Endothelial cell of umbilical vein (primary cell): ENCODE results near the gene OXSR1. TPM values are rescaled to one million over a fixed set of nuclear protein-coding genes. Genes with fewer than 3 reads are reported as not detected.

ENCODE experiments used
- BruUV-seq: library from RNA; stranded (reverse); fragments of 400-500 nt; replicated peaks from 2 replicates; lab custom pipeline; 2021; lab: Mats Ljungman, UMichigan
- CTCF ChIA-PET: fragments of 300-600, 350-600 bp; sonication (Branson Sonifier 250); formaldehyde crosslinking; loops from one replicate; lab custom pipeline; 2021; ENCODE audit warnings: antibody characterized with exemption, inconsistent platforms; lab: Charles Lee
- POLR2A ChIA-PET: fragments of 300-600, 350-600 bp; sonication (Branson Sonifier 250); formaldehyde crosslinking; loops from one replicate; lab custom pipeline; 2021; ENCODE audit warnings: antibody characterized with exemption, inconsistent platforms; lab: Charles Lee
- DNase-seq: peaks from one replicate; pipeline ENCODE4 v3.0.0-alpha.2; 2011; ENCODE audit warnings: low read depth, low spot score
- FAIRE-seq: peaks from 2 replicates; lab custom pipeline; 2011; peaks lifted over from hg19 to GRCh38; lab: Jason Lieb, UNC
- H2AFZ ChIP-seq: 2 replicates; pipeline ENCODE4 v1.6.0; 2012; ENCODE audit warnings: low read depth, low read length, control low read depth, inconsistent platforms
- H3K27ac ChIP-seq: 2 replicates; pipeline ENCODE4 v1.5.1; 2011; ENCODE audit warnings: low read depth, mild to moderate bottlenecking, control low read depth, low read length, moderate library complexity; ENCODE audit not compliant: insufficient read depth
- H3K27me3 ChIP-seq, 2 experiments: 2 replicates each; pipeline versions ENCODE4 v1.6.0 to v1.6.1; 2011; ENCODE audit warnings: low read length in 2 of 2, mixed read lengths in 1 of 2; ENCODE audit not compliant: control insufficient read depth in 2 of 2, insufficient read depth in 2 of 2
- H3K36me3 ChIP-seq, 2 experiments: 2 replicates in 1 of 2; 3 replicates in 1 of 2; pipeline ENCODE4 v1.5.1; 2011; ENCODE audit warnings: low read length in 2 of 2, mild to moderate bottlenecking in 1 of 2, moderate library complexity in 1 of 2; ENCODE audit not compliant: control insufficient read depth in 2 of 2, insufficient read depth in 2 of 2; ENCODE audit errors: extremely low read depth in 1 of 2
- H3K4me1 ChIP-seq: 3 replicates; pipeline ENCODE4 v1.5.1; 2011; ENCODE audit warnings: mild to moderate bottlenecking, low read length; ENCODE audit not compliant: control insufficient read depth, insufficient read depth; ENCODE audit errors: extremely low read depth
- H3K4me2 ChIP-seq: 2 replicates; pipeline ENCODE4 v1.6.1; 2011; ENCODE audit warnings: low read length, control low read depth, mixed read lengths; ENCODE audit not compliant: insufficient read depth
- H3K4me3 ChIP-seq, 3 experiments: fragments of 200-600 bp in 1 of 3; sonication (generic), shearing (Covaris generic) in 1 of 3; replicated peaks in 1 of 3; 2 replicates each; pipeline ENCODE4 v1.5.1; 2011 to 2016; ENCODE audit warnings: control low read depth in 3 of 3, low read length in 3 of 3, mild to moderate bottlenecking in 2 of 3, inconsistent platforms in 1 of 3, low read depth in 1 of 3, moderate library complexity in 1 of 3; ENCODE audit not compliant: insufficient read depth in 1 of 3
- H3K79me2 ChIP-seq: 2 replicates; pipeline ENCODE4 v1.6.0; 2012; ENCODE audit warnings: low read length, inconsistent platforms; ENCODE audit not compliant: control insufficient read depth, insufficient read depth
- H3K9ac ChIP-seq: replicated peaks from 2 replicates; pipeline ENCODE3; 2011; ENCODE audit warnings: low read length, control low read depth; ENCODE audit not compliant: insufficient read depth; ENCODE audit errors: extremely low read depth
- H3K9me1 ChIP-seq: replicated peaks from 3 replicates; pipeline ENCODE4 v1.6.0; 2011; ENCODE audit warnings: mild to moderate bottlenecking, low read length; ENCODE audit not compliant: control insufficient read depth, insufficient read depth; ENCODE audit errors: extremely low read depth
- H3K9me3 ChIP-seq: replicated peaks from 2 replicates; pipeline ENCODE4 v1.5.1; 2012; ENCODE audit warnings: low read length, inconsistent platforms; ENCODE audit not compliant: control insufficient read depth, insufficient read depth
- H4K20me1 ChIP-seq: replicated peaks from 2 replicates; pipeline ENCODE3; 2011; ENCODE audit warnings: mild to moderate bottlenecking, low read length; ENCODE audit not compliant: control insufficient read depth, insufficient read depth; ENCODE audit errors: extremely low read depth
- CTCF ChIP-seq, 2 donors: IDR thresholded peaks; 1 replicate in 1 of 2; 2 replicates in 1 of 2; pipeline ENCODE4 v1.5.1; 2011; ENCODE audit warnings: low read length in 2 of 2, mild to moderate bottlenecking in 2 of 2, moderate library complexity in 2 of 2, control low read depth in 1 of 2, inconsistent platforms in 1 of 2, low read depth in 1 of 2; ENCODE audit not compliant: insufficient read depth in 1 of 2; ENCODE audit errors: extremely low read depth in 1 of 2
- EZH2 ChIP-seq: IDR thresholded peaks from 2 replicates; pipeline ENCODE4 v1.6.1; 2012; ENCODE audit warnings: borderline replicate concordance, low read depth, mild to moderate bottlenecking, moderate library complexity, low read length, inconsistent platforms; ENCODE audit not compliant: severe bottlenecking
- FOS ChIP-seq: IDR thresholded peaks from 2 replicates; pipeline ENCODE4 v1.6.1; 2011; ENCODE audit warnings: mild to moderate bottlenecking, low read length, moderate library complexity, borderline replicate concordance; ENCODE audit not compliant: insufficient read depth
- GATA2 ChIP-seq: IDR thresholded peaks from 2 replicates; pipeline ENCODE4 v1.7.0; 2011; ENCODE audit warnings: low read depth, mild to moderate bottlenecking, moderate library complexity, mixed read lengths, low read length; ENCODE audit not compliant: insufficient read length, insufficient read depth
- MYC ChIP-seq: IDR thresholded peaks from one replicate; pipeline ENCODE4 v1.6.1; 2011; ENCODE audit warnings: mild to moderate bottlenecking, low read depth, low read length
- POLR2A ChIP-seq: IDR thresholded peaks from 2 replicates; pipeline ENCODE4 v1.6.1; 2012; ENCODE audit warnings: low read depth, mild to moderate bottlenecking, control low read depth, low read length
- dilution Hi-C: fragments of 300-500 bp; cut with MboI; formaldehyde crosslinking; loops from one replicate; pipeline ENCODE4 v1.15.0; 2019; ENCODE audit warnings: low sequenced_read_pairs; ENCODE audit not compliant: extremely low pct_ligation_motif_present
- intact Hi-C: fragments of 100-400 bp; cut with micrococcal nuclease; formaldehyde crosslinking; loops from one replicate; pipeline ENCODE4 v1.10.0; 2022
- polyA plus RNA-seq, 4 experiments: library from polyadenylated mRNA; depleted of rRNA in 3 of 4; stranded (reverse) in 3 of 4; unstranded in 1 of 4; fragments of >200 nt; gene quantifications; 2 replicates each; pipeline versions ENCODE4 v1.2.1 to v1.2.3, GENCODE V29; 2011 to 2012; ENCODE audit warnings: missing spikeins in 1 of 4
- total RNA-seq: library from RNA; stranded (reverse); gene quantifications from 2 replicates; pipeline ENCODE4 v1.2.3, GENCODE V29; 2021

Gene OXSR1
- total and polyA plus RNA-seq, 2 donors (not counting 3 experiments of a cell fraction or from before 2014, with no cell fraction given) = 15.1 to 32.9 TPM

- no TSS peak for BruUV-seq
- DNase-seq = no peak
- Histone ChIP-seq H3K9ac (no peak overlapping the region), H3K4me3 (no peak overlapping the region), H3K27ac (no peak overlapping the region), H3K27me3 (no peaks in the 10 kb centered on the region), H3K4me1 (no peaks in the 10 kb centered on the region), H3K9me1 (no peaks in the 10 kb centered on the region), H2AFZ (no peak overlapping the region), H4K20me1 (no peaks in the 10 kb centered on the region), H3K36me3 (no peaks in the 10 kb centered on the region), H3K9me3 (no peaks in the 10 kb centered on the region), H3K79me2 (no peaks in the 10 kb centered on the region), H3K4me2 (no peak overlapping the region)
- intact Hi-C loops (no loop called here), dilution Hi-C loops (no loop called here)
- TF ChIP-seq POLR2A (no peak), CTCF (IDR thresholded peaks at IDR 0.05; ENCODE audit: extremely low read depth in 1 of 2, insufficient read depth in 1 of 2, low read depth in 1 of 2, low read length in 2 of 2) (no peak)
- ChIA-PET POLR2A (no interaction called here), CTCF (no interaction called here)
- no peak for FAIRE-seq
Measured at GRCh38 chr3:38270606-38271005, 105.3 kb downstream of the OXSR1 start.

- Histone ChIP-seq H3K9ac (no peak overlapping the region), H3K4me2 (no peak overlapping the region), H2AFZ (no peak overlapping the region), H3K9me3 (no peaks in the 10 kb centered on the region), H3K79me2 (no peaks in the 10 kb centered on the region), H4K20me1 (no peaks in the 10 kb centered on the region), H3K27ac (no peak overlapping the region), H3K36me3 (no peaks in the 10 kb centered on the region), H3K4me3 (no peak overlapping the region), H3K9me1 (no peaks in the 10 kb centered on the region), H3K4me1 (no peaks in the 10 kb centered on the region), H3K27me3 (no peaks in the 10 kb centered on the region)
- no TSS peak for BruUV-seq
- POLR2A ChIA-PET = no interaction called here
- DNase-seq = no peak
- no peak for TF ChIP-seq CTCF (IDR thresholded peaks at IDR 0.05; ENCODE audit: extremely low read depth in 1 of 2, insufficient read depth in 1 of 2, low read depth in 1 of 2, low read length in 2 of 2)
- no peak for TF ChIP-seq MYC
- TF ChIP-seq GATA2 = no peak
- TF ChIP-seq FOS = no peak
- TF ChIP-seq EZH2 = no peak
- dilution Hi-C loops = no loop called here
- intact Hi-C loops = no loop called here
- CTCF ChIA-PET = interaction anchor here (1.2 kb wide), 1 partner anchor 75 kb away, joined by 4 read pairs; the partner anchor contains the start of gene XYLB
- FAIRE-seq = no peak
Measured at GRCh38 chr3:38271553-38271952, 106.2 kb downstream of the OXSR1 start.
